Activated CD8-positive, alpha-beta memory T cell treated with anti-CD3 and anti-CD28 coated beads for 24 hours (primary cell): Measurements from ENCODE around the gene USP2.

Experiments used
- DNase-seq: peaks from one replicate; pipeline ENCODE4 v3.0.0-alpha.2; 2020

USP2 gene, protein sequence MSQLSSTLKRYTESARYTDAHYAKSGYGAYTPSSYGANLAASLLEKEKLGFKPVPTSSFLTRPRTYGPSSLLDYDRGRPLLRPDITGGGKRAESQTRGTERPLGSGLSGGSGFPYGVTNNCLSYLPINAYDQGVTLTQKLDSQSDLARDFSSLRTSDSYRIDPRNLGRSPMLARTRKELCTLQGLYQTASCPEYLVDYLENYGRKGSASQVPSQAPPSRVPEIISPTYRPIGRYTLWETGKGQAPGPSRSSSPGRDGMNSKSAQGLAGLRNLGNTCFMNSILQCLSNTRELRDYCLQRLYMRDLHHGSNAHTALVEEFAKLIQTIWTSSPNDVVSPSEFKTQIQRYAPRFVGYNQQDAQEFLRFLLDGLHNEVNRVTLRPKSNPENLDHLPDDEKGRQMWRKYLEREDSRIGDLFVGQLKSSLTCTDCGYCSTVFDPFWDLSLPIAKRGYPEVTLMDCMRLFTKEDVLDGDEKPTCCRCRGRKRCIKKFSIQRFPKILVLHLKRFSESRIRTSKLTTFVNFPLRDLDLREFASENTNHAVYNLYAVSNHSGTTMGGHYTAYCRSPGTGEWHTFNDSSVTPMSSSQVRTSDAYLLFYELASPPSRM

GRCh38 chr11:119381181-119381988, at the start of gene USP2:
Gene USP2 (minus strand): TSS chr11:119381690. CDS start chr11:119373480, 8,210 bp downstream.
- peak; percentile 99 for DNase-seq

DNA sequence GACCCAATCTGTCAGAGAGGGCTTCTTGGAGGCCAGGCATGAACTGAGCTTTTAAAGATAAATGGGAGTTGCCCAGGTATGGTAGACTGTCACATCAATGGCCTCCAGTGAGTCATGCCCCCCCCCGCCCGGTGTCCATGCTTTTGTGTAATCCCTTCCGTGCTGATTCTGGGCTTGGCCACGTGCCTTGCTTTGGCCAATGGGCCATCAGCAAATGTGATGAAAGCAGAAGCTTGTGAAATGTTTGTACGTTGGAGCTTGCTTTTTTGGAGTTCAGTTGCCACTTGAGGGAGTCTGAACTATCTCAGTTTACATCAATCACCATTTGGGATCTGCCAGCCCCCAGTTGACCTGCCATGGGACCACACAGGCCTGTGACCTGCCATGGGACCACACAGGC, 45.8 kb upstream of the USP2 start:
- DNase-seq: no peak

DNA sequence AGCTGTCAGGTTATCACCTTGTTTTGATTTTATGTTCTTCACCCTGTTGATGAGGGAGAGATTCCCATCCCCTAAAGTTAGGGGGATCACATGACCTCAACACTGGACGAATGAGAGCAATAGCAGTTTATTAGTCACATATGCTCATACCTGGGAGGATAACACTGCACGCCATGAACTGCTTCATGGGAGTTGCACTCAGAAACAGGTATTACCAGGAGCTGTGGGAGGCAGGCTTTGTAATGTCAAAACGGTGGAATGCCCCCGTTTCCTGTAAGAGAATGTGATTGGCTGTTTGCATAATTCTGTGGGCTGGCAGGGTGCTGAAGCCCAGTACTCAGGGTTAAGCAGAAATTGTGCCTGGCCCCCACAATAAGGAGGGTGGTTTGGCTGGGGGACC, 44.7 kb upstream of the USP2 start:
- DNase-seq: no peak

DNA sequence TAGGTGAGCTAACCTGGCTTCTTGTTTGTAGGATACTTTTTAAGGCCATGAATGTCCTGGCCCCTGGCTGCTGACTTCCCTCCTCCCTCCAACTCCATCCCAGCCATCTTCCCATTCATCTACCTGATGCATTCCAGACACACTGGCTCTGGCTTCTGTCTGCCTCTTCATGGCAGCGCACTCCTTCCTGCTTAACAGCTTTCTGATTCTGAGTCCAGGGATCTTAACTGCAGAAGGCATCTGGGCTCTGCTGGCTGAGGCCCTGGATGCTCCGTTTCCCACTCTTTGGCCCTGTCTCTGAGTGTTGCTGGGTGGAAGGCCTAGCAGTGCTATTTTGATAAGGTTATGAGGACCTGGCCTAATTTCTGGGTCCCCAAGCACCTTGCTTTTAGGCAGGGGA, 43.3 kb upstream of the USP2 start:
- DNase-seq: no peak

GRCh38 chr11:119424276-119424675, 42.8 kb upstream of the USP2 start:
- no peak for DNase-seq

GRCh38 chr11:119423509-119424254, 42.2 kb upstream of the USP2 start:
- no peak for DNase-seq

DNA sequence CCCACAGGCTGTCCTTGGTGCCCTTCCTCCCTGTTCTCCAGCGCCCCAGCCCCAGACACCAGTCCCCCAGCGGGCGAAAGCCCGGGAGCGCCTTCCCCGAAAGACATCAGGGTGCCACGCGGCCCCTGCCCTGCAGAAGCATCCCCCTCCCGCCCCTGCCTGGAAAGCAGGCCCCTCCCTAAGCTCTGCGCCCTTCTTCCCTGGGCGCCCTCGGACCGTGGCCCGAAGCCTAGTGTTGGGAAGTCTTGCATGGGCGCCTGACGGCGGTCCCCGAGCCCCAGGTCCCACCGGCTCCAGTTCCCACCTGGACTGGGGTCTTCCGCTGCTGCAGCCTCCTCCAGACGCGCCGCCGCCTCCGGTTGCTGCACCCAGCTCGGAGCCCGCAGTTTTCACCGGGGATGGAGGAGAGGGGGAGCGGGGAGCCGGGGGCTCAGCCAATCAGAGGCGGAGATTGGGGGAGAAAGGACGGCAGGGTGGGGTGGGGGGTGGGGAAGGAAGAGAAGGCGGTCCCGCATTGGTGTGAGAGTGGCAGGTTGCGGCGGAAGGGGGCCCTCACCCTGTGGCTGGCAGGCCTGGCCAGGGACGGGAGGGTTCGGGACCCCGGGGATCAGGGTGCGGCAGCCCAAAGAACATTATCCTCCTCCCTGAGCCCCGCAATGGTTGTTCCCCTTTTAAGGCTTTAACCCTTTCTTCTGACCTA, 41.5 kb upstream of the USP2 start, which contains the start of gene THY1:
THY1 (minus strand) TSS at position 364 of the 700 bp plus-strand sequence. CDS start 2,267 bp downstream, outside the sequence.
- DNase-seq: no peak

- no peak for DNase-seq
These were observed 40.7 kb upstream of the USP2 start for GRCh38 chr11:119421941-119422808.

DNA sequence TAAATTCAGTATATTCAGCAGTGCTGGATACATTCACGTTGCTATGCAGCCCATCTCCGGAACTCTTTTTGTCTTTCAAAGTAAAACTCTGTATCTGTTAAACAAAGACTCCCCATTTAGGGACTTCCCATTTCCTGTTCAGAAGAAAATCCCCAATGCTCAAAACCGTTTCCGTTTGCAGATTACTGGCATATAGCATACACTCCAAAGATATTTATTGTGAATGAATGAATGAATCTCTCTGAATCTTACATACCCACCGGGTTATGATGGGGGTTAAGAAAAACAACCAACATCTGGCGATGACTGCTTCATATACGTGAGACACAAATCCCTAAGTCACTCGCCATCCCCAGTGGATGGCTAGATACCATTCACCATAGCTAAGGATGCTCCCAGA, 39.9 kb upstream of the USP2 start:
- DNase-seq: no peak

DNA sequence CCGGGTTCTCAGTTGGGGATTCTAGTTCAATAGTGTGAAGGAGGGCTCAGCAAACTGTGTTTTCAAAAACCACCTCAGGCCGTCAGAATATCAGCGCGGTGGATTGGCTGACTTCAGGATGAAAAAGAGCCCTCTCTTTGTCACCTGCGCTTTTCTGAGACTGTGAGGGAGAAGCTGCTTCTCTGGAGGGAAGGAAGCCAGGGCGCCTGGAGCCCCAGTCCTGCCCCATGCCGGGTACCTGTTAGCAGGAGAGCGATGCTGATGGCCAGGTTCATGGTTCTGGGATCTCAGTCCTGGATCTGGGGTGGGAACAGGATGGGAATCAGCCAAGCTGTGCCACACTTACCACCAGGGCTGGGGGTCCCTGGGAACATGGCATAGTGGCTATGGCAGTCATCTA, 39.1 kb upstream of the USP2 start:
- no peak for DNase-seq

DNA sequence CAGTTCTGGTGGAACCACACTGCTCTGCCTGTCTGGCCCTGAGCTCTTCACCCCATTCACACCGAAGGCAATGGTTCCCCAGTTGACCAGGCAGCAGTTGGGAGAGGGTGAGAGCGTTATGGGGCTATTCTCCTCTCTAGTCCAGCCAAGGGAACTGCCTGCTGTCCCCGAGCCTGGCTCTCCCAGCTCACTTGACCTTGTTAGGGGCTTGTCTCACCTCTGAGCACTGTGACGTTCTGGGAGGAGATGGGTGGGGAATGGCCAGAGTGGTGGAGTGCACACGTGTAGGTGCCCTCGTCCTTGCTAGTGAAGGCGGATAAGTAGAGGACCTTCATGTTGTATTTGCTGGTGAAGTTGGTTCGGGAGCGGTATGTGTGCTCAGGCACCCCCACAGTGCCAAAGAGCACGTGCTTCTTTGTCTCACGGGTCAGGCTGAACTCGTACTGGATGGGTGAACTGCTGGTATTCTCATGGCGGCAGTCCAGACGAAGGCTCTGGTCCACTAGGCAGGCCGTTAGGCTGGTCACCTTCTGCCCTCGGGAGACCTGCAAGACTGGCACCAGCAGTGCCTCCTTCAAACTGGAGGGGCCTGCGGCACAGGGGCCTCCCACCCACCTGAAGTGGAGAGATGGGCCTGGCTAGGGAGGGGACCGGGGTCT, 38.5 kb upstream of the USP2 start:
- no peak for DNase-seq

DNA sequence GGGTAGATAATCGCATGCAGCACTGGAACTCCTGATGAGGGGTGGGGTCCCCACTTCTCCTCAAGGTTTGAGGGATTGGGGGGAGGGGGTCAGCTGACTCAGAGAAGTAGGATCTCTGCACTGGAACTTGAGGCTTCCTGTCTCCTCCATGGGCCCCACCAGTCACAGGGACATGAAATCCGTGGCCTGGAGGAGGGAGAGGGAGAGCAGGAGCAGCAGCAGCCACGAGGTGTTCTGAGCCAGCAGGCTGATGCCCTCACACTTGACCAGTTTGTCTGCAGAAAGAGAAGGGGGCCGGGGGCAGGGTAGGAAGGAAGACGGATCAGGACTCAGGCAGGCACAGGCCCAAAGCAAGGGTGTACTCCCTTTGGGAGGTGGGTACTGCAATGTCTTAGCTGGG, 37.8 kb upstream of the USP2 start:
- DNase-seq: no peak

- no peak for DNase-seq
These were observed 37.3 kb upstream of the USP2 start for GRCh38 chr11:119418759-119419158.

- no peak for DNase-seq
These were observed 36.4 kb upstream of the USP2 start for GRCh38 chr11:119417726-119418540.

DNA sequence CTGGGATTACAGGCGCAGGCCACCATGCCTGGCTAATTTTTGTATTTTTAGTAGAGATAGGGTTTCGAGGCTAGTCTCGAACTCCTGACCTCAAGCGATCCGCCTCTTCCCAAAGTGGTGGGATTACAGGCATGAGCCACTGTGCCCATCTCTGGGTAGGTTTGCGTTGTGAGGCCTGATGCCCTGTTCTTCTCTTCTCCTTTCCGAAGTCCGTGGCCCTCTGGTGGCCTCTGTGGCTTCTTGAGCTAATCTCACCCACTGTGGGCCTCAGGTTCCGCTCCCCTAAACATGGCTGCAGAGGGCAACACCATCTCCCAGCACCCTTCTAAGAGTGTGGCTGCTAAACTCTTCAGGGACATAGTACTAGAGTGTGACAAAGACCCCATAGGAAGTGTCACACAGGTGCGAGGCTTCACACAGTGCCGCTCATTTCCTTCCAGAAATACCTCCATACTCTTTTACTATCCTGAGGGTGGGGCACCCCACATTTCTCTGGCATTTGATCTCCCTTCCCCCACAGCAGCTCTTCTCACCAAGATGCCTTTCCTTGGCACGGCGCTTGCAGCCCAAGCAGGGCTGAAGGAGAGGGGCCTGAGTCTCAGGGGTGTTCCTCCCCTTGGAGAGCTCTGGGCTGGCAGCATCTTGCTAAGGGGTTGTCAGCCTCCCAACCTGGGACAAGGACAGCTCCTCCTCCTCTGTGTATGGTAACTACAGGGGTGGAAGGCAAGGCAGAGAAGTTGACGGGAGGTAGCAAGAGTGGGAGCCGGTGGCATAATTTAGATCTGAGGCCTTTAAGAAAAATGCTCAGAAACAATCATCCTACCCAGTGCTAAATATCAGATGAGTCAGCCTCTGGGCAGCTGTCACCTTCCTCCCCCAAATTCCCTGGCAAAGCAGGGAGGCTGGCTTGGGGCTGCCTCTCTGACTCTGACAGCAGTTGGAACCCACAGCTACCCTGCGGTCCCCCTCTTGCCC, 35.4 kb upstream of the USP2 start:
- no peak for DNase-seq

- DNase-seq: no peak
These were observed 34.5 kb upstream of the USP2 start for GRCh38 chr11:119415966-119416365.

DNA sequence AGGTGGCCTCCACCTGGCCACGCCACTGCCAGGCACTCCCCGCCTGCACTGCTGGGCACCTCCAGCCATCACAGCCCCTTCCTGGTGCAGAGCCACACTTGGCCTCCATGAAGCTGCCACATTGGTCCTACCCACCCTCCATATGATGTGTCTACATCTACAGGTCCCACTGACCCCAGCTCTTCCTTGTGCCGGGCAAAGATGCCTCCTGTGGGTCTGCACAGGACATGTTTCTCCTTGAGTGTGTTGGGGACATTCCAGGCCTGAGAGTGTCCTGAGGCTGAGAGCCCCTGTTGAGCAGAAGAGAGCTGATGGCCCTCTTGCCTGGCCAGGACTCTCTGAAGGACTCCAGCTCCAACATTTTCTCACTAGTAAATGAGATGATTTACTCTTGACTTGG, 34.0 kb upstream of the USP2 start:
- no peak for DNase-seq

DNA sequence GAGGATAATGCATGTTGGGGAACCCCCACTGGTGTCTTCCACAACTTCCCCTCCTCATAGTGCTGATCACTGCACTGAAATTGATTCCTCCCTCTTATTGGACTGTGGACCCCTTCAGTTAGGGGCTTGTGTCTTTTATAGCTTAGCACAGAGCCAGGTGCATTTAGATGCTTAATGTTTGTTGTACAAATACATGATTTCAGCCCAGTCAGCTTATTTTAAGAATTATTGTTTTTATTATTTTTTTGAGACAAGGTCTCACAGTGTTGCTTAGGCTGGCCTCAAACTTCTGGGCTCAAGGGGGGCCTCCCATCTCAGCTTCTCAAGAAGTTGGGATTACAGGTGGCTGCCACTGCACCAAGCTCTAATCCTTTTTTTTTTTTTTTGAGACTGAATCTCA, 33.2 kb upstream of the USP2 start:
- DNase-seq: no peak

GRCh38 chr11:119414321-119414720, 32.8 kb upstream of the USP2 start:
- no peak for DNase-seq
